Renal cortical epithelial cell (primary cell): Measurements from ENCODE around the gene GPR160. TPM values are rescaled to one million over a fixed set of nuclear protein-coding genes. Genes with fewer than 3 reads are reported as not detected.
A peak's percentile ranks its signal among the peaks of the same experiment; 100 is the strongest.

ENCODE experiments used
- DNase-seq: peaks from one replicate; pipeline ENCODE4 v3.0.0-alpha.2; 2011; ENCODE audit warnings: low read depth
- total RNA-seq: library from RNA; depleted of rRNA; stranded (reverse); fragments of >200 nt; gene quantifications from 2 replicates; pipeline ENCODE4 v1.2.3, GENCODE V29; 2014

The GPR160 gene
- total RNA-seq, 1 donor from 2014 or later = 28.6 TPM

DNA sequence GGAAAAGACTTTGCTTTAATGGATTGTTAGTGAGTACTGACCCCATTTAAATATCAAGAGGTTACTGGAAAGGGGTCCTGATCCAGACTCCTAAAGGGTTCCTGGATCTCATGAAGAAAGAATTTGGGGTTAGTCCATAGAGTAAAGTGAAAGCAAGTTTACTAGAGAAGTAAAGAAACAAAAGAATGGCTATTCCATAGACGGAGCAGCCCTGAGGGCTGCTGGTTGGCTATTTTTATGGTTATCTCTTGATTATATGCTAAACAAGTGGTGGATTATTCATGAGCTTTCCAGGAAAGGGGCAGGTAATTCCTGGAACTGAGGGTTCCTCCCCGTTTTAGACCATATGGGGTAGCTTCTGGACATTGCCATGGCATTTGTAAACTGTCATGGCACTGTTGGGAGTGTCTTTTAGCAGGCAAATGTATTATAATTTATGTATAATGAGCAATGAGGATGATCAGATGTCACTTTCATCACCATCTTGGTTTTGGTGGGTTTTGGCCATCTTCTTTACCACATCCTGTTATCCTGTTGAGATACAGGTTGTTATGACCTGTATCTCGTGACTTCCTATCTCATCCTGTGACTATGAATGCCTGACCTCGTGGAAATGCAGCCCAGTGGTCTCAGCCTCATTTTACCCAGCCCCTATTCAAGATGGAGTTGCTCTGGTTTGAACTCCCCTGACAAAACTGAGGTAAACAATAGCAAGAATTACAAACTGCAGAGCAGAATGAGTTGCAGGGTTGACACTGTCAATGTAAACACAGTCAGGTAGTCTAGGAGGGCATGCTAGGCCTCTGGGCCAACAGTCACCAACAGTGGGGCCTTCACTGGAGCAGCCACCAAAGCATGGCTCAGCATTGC is 10.3 kb upstream of the GPR160 start:
- no peak for DNase-seq

DNA sequence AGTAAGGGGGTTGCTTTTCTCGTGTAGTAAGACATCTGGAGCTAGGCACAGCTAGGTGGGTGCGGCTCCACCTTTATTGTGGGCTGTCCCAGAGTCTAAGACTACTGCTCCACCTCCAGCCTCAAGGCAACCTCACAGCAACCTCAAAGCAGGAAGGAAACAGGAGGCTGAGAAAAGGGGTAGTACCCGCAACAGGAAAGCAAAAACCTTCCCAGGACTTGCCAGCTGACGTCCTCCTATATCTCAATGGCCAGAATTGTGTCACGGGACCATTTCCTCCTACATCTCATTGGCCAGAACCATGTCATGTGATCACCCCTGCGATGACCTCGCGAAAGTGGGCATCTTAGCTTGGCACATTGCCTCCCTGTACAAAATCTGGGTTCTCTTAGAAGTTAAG is 4.3 kb upstream of the GPR160 start:
- no peak for DNase-seq

DNA sequence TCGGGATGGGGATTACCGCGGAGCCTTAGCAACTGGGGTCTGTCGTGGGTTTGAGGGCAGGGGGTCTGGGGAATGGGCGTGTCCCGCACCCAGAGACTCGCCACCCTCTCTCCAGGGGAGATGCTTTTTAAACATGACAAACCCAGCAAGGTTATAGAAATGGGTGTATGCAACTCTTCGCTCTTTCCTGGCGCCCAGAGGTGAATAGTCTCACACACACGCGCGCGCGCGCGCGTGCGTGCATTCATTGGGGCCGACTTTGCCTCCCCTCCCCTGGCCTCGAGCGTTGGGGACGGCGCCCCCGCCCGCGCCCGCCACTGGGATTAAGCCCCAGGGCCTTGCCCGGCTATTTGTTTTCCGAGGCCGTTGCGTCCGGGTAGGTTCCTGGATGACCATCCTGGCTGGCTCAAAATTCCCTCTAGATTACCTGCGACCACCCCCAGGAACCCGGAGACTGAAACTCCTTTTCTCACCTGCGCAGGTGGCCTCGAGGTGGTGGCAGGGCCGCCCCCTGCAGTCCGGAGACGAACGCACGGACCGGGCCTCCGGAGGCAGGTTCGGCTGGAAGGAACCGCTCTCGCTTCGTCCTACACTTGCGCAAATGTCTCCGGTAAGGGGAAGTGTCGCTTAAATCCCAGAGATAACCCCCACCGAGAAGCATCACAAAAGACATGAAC is 777 bp downstream of the GPR160 start:
- DNase-seq = no peak

DNA sequence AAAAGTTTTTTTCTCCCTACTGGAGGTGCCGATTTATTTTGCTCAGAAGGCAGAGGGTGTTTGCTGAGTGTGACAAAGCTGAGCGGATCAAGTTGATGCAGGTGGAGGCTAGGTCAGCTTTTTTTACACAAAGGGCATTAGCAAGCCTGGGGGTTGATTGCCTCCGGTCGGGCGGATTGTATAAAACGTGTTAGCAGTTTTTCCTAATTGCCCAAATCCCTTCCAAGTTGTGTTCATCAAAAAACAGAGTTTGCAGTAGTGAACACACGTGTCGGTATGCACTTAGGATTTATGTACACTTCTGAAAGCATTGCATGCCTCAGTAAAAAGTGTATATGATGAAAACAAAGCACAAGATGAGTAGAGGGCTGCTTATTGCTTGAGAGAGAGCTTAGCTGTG is 2.6 kb downstream of the GPR160 start:
- DNase-seq = no peak

DNA sequence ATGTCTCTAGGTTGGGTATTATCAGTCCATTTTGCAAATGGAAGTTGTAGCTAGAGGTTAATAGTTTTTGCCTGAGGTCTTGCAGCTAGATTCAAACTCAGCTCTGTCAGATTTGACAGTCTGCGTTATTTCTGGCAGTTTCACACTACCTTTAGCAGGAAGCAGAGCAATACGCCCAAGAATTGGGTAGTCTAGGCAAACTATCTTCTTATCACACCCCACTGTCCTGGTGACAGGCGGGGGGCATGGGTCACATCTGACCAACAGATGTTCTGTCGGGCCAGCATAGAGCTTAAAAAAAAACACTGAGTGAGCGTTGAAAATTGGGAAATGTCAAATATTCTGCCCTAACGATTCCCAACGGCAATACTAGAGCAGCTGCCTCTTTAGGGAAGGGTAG is 5.7 kb downstream of the GPR160 start:
- no peak for DNase-seq

DNA sequence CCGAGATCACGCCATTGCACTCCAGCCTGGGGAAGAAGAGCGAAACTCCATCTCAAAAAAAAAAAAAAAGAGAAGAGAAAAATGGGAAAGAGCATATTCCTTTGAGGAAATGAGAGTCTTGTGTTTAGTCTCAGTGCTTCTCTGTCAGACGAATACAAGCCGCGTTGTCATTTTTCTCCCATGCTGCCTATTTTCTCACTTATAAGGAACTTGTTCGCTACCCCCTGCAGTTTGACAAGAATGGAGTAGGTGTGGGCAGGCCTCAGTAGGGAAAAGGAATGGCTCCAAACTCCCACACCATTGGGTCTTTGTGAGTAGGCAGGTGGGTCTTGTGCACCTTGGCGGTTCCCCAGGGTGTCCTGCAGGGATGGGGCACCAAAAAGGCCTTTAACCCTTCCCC is 6.5 kb downstream of the GPR160 start:
- DNase-seq = no peak

DNA sequence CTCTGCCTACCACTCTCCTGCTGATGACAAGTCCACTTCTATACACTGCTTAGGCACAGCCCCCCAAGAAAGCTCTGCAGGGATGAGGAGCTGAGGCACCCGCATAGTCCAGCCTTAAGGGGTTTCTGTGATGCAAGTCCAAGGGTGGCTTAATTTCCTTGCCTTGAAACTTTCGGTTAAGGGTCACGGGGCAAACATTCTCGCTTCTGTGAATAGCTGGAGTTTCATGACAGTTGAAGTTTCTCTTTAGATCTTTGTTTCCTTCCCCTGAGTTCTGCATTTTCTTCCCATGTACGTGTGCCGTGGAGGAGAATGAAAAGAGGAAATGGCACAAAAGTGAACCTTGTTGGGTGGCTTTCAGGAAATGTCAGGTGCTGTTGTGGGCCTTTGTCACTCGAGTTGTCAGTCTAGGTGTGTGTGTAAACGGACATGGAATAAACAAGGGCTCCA is 7.0 kb downstream of the GPR160 start:
- DNase-seq = no peak

DNA sequence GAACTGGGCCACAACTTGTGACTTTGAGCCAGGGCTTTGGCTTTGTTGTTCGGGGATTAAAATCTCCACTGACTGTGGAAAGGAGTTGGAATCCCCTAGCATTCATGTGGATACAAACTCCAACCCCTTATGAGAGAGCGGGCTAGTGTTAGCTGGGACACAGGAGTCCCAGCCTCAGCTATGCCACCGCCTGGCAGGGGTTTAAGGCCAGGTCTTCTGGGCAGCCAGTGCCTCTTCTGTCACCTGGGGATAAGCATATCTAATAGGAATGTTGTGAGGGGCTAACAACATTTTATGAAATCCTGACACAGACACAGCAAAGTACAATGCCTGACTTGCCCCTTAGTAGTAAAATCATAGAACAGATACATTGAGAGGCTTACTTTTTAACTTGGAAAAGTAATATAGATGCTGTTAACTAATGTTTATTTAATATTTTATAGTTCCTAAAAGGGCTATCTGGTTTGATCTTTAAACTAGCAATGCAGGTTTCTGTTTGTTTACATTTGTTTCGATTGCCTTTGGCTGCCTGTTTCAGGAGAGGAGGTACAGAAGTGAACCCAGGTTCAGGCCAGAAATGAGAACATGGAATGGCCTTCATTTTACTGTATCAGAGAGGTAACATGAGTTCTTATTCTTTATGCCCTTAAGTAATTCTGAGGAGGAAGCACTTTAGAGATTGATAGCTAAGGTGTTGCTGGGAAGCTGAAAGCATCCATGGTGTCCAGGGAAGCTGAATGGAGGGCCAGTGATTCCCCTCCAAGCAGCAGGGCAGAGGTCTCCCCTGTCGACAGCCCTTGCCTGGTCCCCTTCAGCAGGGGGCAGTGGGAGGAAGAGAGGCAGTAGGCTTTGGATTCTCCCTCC is 8.7 kb downstream of the GPR160 start:
- DNase-seq = no peak

DNA sequence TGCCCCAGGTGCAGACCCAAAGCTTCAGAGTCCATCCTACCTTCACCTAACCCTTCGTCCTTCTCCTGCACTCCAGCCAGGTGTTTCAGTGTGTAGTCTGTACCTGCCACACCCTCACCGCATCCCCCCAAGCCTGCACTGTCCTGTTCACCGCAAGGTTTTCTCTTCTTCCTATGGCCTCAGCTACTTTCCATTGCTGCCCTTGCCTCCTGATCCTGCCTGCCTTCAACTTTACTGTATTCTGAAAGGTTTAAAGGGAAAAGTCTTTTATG is 9.3 kb downstream of the GPR160 start:
- DNase-seq = no peak

DNA sequence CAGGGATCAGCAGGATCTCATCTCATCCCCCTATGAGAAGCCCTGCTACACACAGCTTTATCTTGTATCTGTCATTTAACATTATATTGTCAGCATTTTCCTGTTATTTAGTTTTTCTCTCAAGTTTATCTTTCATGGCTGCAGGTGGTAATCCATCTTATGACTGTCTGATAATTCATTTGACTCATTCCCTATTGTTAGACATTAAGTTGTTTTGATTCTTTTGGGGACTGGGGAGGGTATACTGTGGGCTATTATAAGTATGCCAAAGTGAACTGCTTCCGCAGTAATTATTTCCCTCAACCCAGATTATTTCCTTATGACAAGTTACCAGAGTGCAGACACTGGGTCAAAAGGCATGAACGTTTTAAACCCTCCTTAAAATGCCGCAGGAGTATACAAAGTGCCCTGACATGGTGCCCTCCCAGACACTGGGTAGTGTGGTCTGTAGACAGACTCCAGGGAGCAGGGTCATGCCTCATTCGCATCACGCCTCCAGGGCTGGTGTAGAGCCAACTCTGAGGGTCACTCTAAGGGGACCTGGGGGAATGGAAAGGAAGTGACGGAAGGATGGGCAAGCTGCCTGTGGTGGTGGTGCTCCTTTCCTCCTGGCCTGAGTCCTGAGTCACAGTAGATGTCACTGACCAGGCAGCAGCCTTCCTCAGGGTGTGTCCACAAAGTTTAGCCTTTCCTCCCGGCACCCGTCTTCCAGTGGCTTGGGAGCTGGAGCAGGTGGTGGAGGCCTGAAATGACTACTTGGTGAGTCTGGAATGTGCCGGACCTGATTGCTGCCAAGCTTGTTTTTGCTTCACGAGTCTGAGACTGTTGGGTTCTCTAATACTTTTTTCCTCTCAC is 11.6 kb downstream of the GPR160 start:
- DNase-seq = peak; percentile 89

DNA sequence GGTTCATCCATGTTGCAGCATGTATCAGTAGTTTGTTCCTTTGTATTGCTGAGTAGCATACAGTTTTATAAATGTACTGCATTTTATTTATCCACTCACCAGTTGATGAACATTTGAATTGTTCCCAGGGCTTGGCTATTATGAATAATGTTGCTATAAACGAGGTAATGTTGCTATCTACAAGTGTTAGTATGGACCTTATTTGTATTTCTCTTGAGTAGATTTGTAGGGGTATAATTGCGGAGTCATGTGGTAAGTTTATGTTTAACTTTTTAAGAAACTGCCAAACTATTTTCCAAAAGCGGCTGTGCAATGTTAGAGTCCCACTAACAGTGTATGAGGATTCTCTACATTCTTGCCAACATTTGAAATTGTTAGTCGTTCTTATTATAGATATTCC is 13.0 kb downstream of the GPR160 start:
- DNase-seq = peak; percentile 60

DNA sequence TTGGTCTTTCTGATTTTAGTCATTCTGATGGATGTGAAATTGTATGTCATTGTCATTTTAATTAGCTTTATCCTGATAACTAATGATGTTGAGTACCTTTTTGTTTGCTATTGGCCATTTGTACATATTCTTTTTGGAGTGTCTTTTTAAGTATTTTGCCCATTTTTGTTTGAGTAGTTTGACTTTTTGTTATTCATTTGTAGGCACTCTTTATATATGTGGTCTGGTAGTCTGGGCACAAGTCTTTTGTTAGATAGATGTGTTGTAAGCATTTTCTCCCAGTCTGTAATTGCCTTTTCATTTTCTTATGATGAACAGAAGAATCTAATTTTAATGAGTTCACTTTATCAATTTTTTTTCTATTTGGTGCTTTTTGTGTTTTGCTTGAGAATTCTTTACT is 14.6 kb downstream of the GPR160 start:
- no peak for DNase-seq

DNA sequence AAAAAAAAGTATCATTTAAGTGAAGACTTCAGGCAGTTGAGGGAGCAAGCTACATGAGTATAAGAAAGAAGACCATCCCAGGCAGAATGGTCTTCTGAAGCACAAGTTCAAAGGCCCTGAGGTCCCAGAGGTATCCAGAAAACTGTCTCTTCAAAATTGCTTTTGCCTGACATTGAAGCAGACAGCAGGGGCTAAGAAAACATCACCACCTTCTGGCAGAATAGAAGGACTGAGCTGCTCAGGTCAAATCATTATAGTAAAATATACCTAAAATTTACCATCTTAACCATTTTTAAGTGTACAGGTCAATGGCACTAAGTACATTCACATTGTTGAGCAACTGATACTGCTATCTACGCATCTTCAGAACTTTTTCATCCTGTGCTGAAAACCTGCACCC is 16.4 kb downstream of the GPR160 start:
- peak; percentile 55 for DNase-seq

DNA sequence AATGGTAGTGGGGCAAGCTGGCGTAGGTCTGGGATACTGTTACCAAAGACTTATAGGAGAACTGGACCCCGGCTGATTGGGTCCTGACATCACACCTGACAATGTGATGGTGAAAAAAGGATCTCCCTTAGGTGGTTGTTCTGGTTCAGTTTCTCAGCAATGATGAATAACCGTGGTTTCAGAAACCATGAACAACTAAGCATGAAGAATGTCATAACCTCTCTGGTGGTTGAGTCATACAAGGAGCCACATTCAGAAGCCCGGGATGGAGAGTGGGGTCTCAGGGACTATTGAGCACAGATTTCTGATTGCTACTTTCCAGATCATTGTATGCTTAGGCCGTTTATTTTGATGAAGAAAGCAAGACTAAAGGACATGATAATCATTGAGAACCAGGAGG is 17.4 kb downstream of the GPR160 start:
- DNase-seq = peak; percentile 96

DNA sequence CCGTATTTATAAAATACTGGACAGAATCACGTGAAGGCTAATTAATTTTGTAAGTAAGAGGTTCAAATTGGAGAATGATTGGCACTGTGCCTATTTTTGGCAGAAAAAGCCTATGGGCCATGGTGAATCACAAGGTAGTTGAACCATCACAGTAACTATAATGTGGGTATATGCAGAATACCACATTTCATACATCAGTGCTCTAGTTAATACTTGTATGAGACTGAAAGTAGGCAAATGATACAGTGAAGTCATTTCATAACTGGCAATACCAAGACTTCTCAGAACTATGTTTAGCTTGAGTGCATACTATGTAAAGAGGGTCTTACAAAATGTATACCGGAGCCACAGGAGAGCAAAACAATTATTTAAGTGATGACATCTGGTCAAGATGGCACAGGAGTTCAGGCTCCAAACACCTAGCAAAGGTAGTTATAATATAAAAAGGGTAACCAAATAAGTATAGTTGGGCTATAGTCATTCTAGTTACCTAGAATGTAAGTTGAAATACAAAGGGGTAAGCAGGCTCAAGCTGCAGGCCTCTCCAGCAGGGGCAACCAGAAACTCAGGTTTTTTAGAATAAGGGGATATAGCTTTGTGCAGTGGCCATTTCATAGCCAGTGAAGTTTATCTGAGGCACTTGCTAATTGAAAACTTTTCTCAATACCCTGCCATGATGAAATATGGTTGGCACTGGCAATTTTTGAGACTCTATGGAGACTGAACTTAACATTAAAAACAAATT is 19.1 kb downstream of the GPR160 start:
- DNase-seq = peak; percentile 45

DNA sequence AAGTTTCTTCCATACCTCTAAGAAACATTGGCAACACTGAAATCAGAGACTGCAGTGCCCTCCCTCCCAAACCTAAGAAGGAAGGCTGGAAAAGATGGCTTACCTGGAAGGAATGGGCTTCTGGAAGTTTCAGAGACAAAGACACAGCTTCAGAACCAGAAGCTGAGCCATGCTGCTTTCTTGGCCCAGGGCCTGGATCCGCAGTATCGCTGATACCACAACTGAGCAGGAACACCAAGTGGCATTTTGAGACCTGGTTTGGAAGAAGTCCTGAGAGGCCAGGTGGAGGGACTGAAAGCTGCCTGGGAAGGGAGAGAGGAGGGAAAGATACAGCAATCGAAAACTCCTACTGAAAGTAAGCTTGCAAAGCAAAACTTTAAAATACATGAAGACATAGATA is 19.8 kb downstream of the GPR160 start:
- no peak for DNase-seq

DNA sequence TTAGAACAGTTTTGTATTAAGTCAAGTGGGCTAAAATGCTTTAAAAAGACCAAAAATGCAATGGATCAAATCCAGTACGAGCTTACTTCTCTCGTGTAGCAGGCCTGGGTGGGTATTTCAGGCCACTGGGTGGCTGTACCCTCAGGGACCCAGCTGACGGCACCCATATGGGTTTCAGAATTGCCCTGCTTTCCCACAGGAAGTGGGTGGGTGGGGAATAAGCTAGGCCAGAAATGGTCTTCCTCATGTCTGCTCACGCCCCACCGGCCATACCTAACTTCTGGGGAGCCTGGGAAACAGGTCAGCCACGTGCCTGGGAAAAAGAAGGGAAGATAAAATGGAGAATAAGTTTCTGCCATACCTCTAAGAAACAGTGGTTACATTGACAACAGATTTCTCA is 20.3 kb downstream of the GPR160 start:
- DNase-seq = no peak

DNA sequence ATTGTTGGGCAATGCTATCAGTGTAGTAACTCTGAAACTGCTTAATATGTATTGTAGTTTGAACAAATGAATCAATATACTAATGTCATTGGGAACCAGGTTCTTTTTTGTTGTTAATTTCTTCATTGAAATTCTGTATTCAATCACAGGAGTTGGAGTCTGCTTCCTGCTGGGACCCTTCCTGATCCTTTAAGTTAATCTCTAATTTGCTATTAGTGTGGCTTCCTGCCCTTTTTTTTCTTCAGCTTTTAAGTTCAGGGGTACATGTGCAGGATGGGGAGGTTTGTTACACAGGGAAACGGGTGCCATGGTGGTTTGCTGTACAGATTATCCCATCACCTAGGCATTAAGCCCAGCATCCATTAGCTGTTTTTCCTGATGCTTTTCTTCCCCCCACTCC is 21.7 kb downstream of the GPR160 start:
- no peak for DNase-seq

DNA sequence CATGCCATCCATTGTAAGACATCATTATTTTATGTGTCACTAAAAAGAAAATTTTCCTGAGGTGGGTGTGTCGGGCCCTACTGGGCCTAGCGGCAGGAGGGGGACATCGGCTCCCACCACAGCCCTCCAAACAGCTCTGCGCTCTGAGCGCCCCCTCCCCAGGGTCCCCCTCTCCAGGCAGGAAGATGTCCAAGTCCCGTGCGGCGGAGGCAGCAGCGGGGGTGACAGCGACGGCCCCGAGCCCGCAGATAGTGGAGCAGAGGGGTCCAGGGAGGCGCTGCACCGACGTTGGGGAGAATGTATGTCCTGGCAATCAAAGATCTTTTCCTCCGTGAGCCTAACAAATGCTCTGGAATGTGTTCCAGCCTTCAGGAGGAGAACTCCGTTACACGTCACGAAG is 24.3 kb downstream of the GPR160 start:
- no peak for DNase-seq

DNA sequence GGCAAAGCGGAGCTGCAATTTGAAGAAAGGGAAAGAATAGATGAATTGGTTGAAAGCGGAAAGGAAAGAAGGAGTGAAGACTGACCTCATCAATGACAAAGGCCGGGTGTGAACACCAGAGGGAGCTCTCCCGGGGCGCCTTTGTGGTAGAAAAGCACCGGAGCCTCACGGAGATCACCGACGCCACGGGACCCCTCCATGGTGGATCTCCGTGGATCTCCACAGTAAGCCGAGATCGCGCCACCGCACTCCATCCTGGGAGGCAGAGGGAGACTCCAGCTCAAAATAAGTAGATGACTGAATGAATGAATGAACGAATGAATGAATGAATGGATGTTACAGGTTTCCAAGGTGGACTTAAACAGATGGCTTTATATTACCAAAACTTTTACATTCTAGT is 25.0 kb downstream of the GPR160 start:
- DNase-seq = no peak

DNA sequence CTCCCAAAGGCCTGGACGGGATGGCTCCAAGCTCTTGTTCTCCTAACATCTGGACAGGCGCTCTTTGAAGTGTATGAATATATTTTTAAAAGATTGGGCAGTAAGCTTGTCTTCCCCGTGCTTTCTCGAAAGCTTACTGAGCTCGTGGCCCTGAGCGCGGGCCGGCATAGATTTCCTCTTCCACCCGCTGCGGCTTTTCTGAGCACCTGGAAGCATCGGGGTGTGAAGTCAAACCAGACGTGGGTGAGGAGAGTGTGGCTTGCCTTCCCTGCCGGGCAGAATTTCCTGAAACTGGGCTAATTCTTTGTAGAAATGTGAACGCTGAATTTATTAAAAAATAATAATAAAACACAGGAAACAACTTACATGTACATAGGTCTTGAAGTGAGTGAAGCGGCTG is 25.9 kb downstream of the GPR160 start:
- no peak for DNase-seq
